CD4-positive, alpha-beta T cell treated with Interleukin-15 for 1 hour (primary cell): ENCODE results near the gene IMPA2.

Source experiments
- DNase-seq: peaks from one replicate; pipeline ENCODE4 v3.0.0-alpha.2; 2020

Gene IMPA2

GRCh38 chr18:12009581-12010140, 28.4 kb downstream of the IMPA2 start:
- DNase-seq: no peak

GRCh38 chr18:12010187-12010802, 29.0 kb downstream of the IMPA2 start:
- DNase-seq: no peak

- DNase-seq: no peak
These were observed 30.1 kb downstream of the IMPA2 start for GRCh38 chr18:12011199-12011956.

- DNase-seq: no peak
These were observed 30.7 kb downstream of the IMPA2 start for GRCh38 chr18:12011957-12012549.

- no peak for DNase-seq
These were observed 31.4 kb downstream of the IMPA2 start for GRCh38 chr18:12012697-12013096.

GRCh38 chr18:12013186-12013916, 32.0 kb downstream of the IMPA2 start:
- DNase-seq: no peak

GRCh38 chr18:12014086-12014485, 32.8 kb downstream of the IMPA2 start:
- no peak for DNase-seq

- no peak for DNase-seq
These were observed 33.5 kb downstream of the IMPA2 start for GRCh38 chr18:12014521-12015415.

GRCh38 chr18:12015416-12016062, 34.2 kb downstream of the IMPA2 start:
- DNase-seq: no peak

- no peak for DNase-seq
These were observed 35.8 kb downstream of the IMPA2 start for GRCh38 chr18:12017081-12017480.

GRCh38 chr18:12018861-12019260, 37.6 kb downstream of the IMPA2 start:
- DNase-seq: no peak

GRCh38 chr18:12021077-12021476, 39.8 kb downstream of the IMPA2 start:
- DNase-seq: no peak

- DNase-seq: no peak
These were observed 40.3 kb downstream of the IMPA2 start for GRCh38 chr18:12021596-12021995.

GRCh38 chr18:12023375-12023774, 42.1 kb downstream of the IMPA2 start:
- no peak for DNase-seq

- DNase-seq: no peak
These were observed 45.3 kb downstream of the IMPA2 start for GRCh38 chr18:12026562-12026961.

- no peak for DNase-seq
These were observed 45.7 kb downstream of the IMPA2 start for GRCh38 chr18:12027046-12027445.

GRCh38 chr18:12027480-12027879, 46.2 kb downstream of the IMPA2 start:
- no peak for DNase-seq

- no peak for DNase-seq
These were observed 46.8 kb downstream of the IMPA2 start for GRCh38 chr18:12028040-12028628.

- no peak for DNase-seq
These were observed 47.4 kb downstream of the IMPA2 start for GRCh38 chr18:12028674-12029073.

- no peak for DNase-seq
These were observed 48.7 kb downstream of the IMPA2 start for GRCh38 chr18:12029786-12030584.
